GM18507 (cell line): ENCODE results near the gene WDR19.
"Not testable (repeated sequence)": the region's sequence is repeated elsewhere in the genome, so short reads cannot be mapped to it uniquely, and the experiment has no call there.

Experiments
- DNase-seq: peaks from one replicate; pipeline ENCODE4 v3.0.0; 2011; ENCODE audit warnings: low read depth; ENCODE audit not compliant: insufficient read length; ENCODE audit errors: extremely low spot score
- FAIRE-seq: peaks from 2 replicates; lab custom pipeline; 2011; peaks lifted over from hg19 to GRCh38; lab: Jason Lieb, UNC

WDR19 gene

GRCh38 chr4:39286263-39286662 lies 103.9 kb downstream of the WDR19 start:
- DNase-seq (no peak), FAIRE-seq (no peak)

GRCh38 chr4:39287223-39287622 lies 104.9 kb downstream of the WDR19 start:
- FAIRE-seq (no peak), DNase-seq (no peak)

- no peak for FAIRE-seq
- DNase-seq: no peak
Observed at GRCh38 chr4:39291686-39292085, 109.4 kb downstream of the WDR19 start.

- not testable (repeated sequence) for FAIRE-seq, DNase-seq
Observed at GRCh38 chr4:39292433-39292832, 110.1 kb downstream of the WDR19 start.

DNA sequence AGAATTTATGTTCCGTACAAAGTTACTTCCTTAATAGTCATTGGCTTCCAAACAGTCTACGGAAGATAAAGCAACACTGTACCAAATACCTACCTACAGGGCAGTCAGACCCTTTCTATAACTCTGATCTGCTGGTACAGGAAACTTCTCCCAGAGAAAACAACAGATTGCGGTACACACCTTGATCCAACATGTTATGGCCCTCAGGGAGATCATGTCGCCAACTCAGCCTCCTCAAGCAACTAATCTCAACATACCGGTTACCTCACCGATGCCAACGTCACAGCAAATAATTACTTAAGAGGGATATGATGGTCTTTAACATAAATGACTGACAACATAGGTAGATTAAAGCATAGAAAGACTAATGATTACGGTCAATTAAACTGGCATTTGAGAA lies 113.5 kb downstream of the WDR19 start:
- no peak for FAIRE-seq
- no peak for DNase-seq

- DNase-seq (no peak), FAIRE-seq (no peak)
Observed at GRCh38 chr4:39302901-39303300, 120.6 kb downstream of the WDR19 start.

- DNase-seq (no peak), FAIRE-seq (no peak)
Observed at GRCh38 chr4:39303871-39304270, 121.5 kb downstream of the WDR19 start.

GRCh38 chr4:39304651-39305050 lies 122.3 kb downstream of the WDR19 start:
- FAIRE-seq (no peak), DNase-seq (no peak)

GRCh38 chr4:39305912-39306677 lies 123.8 kb downstream of the WDR19 start:
- no peak for FAIRE-seq
- no peak for DNase-seq

DNA sequence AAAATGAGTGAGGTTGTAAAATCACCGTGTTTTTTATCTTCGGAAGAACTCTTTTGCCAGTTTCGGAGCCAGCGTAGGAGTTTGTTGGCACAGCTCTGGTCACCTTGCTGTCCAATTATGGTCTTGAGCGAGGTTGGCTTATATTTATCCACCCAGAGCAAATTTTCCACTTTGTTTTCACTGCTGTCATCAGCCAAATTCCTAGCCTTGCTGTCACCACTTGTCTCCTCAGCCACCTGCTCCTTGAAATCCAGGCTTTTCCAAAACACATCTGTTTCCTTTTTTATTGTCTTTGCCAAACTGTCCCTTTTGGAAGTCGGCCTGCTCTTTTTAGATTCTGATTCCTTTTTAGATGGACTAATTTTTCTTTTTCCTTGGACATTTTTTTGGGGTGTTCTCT lies 126.3 kb downstream of the WDR19 start:
- no peak for DNase-seq
- no peak for FAIRE-seq

- DNase-seq (no peak), FAIRE-seq (no peak)
Observed at GRCh38 chr4:39312816-39313215, 130.5 kb downstream of the WDR19 start.

GRCh38 chr4:39319676-39320075 lies 137.3 kb downstream of the WDR19 start:
- DNase-seq (no peak), FAIRE-seq (no peak)

GRCh38 chr4:39320381-39321115 lies 138.2 kb downstream of the WDR19 start:
- no peak for DNase-seq
- no peak for FAIRE-seq

DNA sequence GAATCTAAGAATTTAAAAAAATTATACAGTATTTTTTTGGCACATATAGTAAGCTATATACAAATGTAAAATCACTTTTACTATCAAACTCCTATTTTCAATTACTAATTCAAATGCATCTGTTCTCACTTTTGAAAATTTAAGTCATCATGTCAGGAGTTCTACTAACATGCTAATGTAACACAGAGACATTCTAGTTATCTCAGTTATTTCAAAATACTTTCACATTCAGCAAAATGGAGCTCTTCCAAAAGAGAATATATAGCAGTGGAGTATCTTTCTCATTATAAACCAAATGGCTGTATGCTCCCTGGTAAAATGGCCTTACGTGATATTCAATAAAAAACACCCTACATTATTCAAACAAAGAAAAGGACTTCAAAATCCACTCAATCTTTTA lies 141.5 kb downstream of the WDR19 start:
- FAIRE-seq (no peak), DNase-seq (no peak)

DNA sequence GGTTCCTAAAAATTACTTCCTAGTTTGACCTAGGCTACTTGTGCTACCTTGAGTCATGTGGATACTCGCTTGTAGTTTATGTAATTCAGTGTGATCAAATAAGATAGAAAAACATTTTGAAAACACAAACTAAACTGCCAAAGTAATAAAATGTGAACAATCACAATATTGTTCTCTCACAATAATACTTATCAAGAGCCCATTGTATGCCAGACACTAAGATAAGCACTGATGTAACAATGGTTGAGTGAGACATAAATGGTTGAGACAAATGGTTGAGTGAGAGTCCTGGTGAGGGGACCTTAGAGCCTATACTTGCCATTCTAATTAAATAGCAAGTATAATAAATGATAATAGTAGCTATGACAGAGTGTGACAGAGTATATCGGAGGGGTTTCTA lies 142.1 kb downstream of the WDR19 start:
- no peak for FAIRE-seq
- DNase-seq: no peak

- no peak for FAIRE-seq
Observed at GRCh38 chr4:39324897-39325613, 142.7 kb downstream of the WDR19 start.

GRCh38 chr4:39326468-39326977 lies 144.2 kb downstream of the WDR19 start:
- FAIRE-seq (peak; percentile 12), DNase-seq (no peak)

More at GRCh38 chr4:39324897-39325613, 142.7 kb downstream of the WDR19 start:
- DNase-seq: no peak

GRCh38 chr4:39330353-39330752 lies 148.0 kb downstream of the WDR19 start:
- no peak for FAIRE-seq
- no peak for DNase-seq

- FAIRE-seq (no peak), DNase-seq (no peak)
Observed at GRCh38 chr4:39331191-39331590, 148.9 kb downstream of the WDR19 start.
